OCI-LY3 (cell line): ENCODE results near the gene MDM4.

ENCODE experiments used
- H2AFZ ChIP-seq: fragments of 200-600, 300-600 bp; shearing (Covaris generic); 2 replicates; pipeline ENCODE4 v1.6.0; 2014; ENCODE audit warnings: antibody characterized with exemption, low read depth, low read length
- H3K27ac ChIP-seq: fragments of 200-600, 300-600 bp; sonication (generic); 2 replicates; pipeline ENCODE4 v1.5.1; 2014; ENCODE audit warnings: mild to moderate bottlenecking, low read length, moderate library complexity, mixed read lengths
- H3K27me3 ChIP-seq: fragments of 200-600, 300-600 bp; sonication (generic); 2 replicates; pipeline ENCODE4 v1.6.1; 2014; ENCODE audit warnings: low read depth, low read length, mixed read lengths
- H3K36me3 ChIP-seq: fragments of 200-600, 300-600 bp; sonication (generic); replicated peaks from 2 replicates; pipeline ENCODE3; 2014; ENCODE audit warnings: low read depth, low read length, mixed read lengths
- H3K4me1 ChIP-seq: fragments of 300-600, 200-600 bp; sonication (generic); 2 replicates; pipeline ENCODE4 v1.6.1; 2014; ENCODE audit warnings: low read length, mixed read lengths
- H3K4me2 ChIP-seq: fragments of 200-600, 300-600 bp; sonication (generic); 2 replicates; pipeline ENCODE4 v1.6.1; 2014; ENCODE audit warnings: low read length, mixed read lengths
- H3K4me3 ChIP-seq: fragments of 300-600, 200-600 bp; sonication (generic); 2 replicates; pipeline ENCODE4 v1.5.1; 2014; ENCODE audit warnings: antibody characterized with exemption, mild to moderate bottlenecking, low read length, moderate library complexity
- H3K79me2 ChIP-seq: fragments of 300-600, 200-600 bp; shearing (Covaris generic); 2 replicates; pipeline ENCODE4 v1.6.1; 2014; ENCODE audit warnings: mild to moderate bottlenecking, low read length, mixed read lengths
- H3K9ac ChIP-seq: fragments of 300-600, 200-600 bp; shearing (Covaris generic); 2 replicates; pipeline ENCODE4 v1.6.0; 2014; ENCODE audit warnings: mild to moderate bottlenecking, low read length, moderate library complexity
- H3K9me3 ChIP-seq: fragments of 200-600, 300-600 bp; shearing (Covaris generic); 2 replicates; pipeline ENCODE4 v1.6.1; 2014; ENCODE audit warnings: low read length, mixed read lengths; ENCODE audit not compliant: insufficient read depth
- H4K20me1 ChIP-seq: fragments of 200-600, 300-600 bp; sonication (generic); 2 replicates; pipeline ENCODE4 v1.6.1; 2016; ENCODE audit warnings: low read length, mixed read lengths; ENCODE audit not compliant: insufficient read depth
- CTCF ChIP-seq: fragments of 200-600, 300-600 bp; sonication (generic); IDR thresholded peaks from 2 replicates; pipeline ENCODE4 v1.5.1; 2014; ENCODE audit warnings: antibody characterized with exemption, low read length, low read depth
- EZH2phosphoT487 ChIP-seq: fragments of 200-600 bp; shearing (Covaris generic); IDR thresholded peaks from 2 replicates; pipeline ENCODE4 v1.6.1; 2018; ENCODE audit warnings: antibody characterized with exemption, mixed run types, low read depth

Gene MDM4

GRCh38 chr1:204581759-204582158 lies 65.6 kb downstream of the MDM4 start:
- Histone ChIP-seq H4K20me1 (no peaks in the 10 kb centered on the region), H3K36me3 (no peaks in the 10 kb centered on the region)
- TF ChIP-seq EZH2phosphoT487 (no peak), CTCF (no peak)

GRCh38 chr1:204583909-204584632 lies 67.9 kb downstream of the MDM4 start:
- Histone ChIP-seq H3K27me3 (no peaks in the 10 kb centered on the region), H3K27ac (no peak overlapping the region), H3K4me2 (no peak overlapping the region), H3K9me3 (no peaks in the 10 kb centered on the region), H3K9ac (no peak overlapping the region), H3K36me3 (no peaks in the 10 kb centered on the region), H2AFZ (no peak overlapping the region), H4K20me1 (no peaks in the 10 kb centered on the region), H3K4me1 (peaks cover 16% of the 10 kb centered on the region), H3K79me2 (no peaks in the 10 kb centered on the region), H3K4me3 (no peak overlapping the region)
- TF ChIP-seq EZH2phosphoT487 = no peak
- TF ChIP-seq CTCF = no peak

More at GRCh38 chr1:204581759-204582158, 65.6 kb downstream of the MDM4 start:
- Histone ChIP-seq H3K4me2 (no peak overlapping the region), H3K27me3 (no peaks in the 10 kb centered on the region), H3K27ac (no peak overlapping the region), H3K79me2 (no peaks in the 10 kb centered on the region), H3K9me3 (no peaks in the 10 kb centered on the region), H2AFZ (no peak overlapping the region), H3K9ac (no peak overlapping the region), H3K4me1 (peaks cover 26% of the 10 kb centered on the region), H3K4me3 (no peak overlapping the region)

- Histone ChIP-seq H3K4me1 (peaks cover 9% of the 10 kb centered on the region), H3K4me3 (no peak overlapping the region), H4K20me1 (no peaks in the 10 kb centered on the region), H3K27me3 (no peaks in the 10 kb centered on the region), H3K36me3 (no peaks in the 10 kb centered on the region), H3K27ac (no peak overlapping the region), H3K9ac (no peak overlapping the region), H2AFZ (no peak overlapping the region), H3K9me3 (no peaks in the 10 kb centered on the region), H3K4me2 (peak overlapping the region; percentile 50), H3K79me2 (no peaks in the 10 kb centered on the region)
- no peak for TF ChIP-seq EZH2phosphoT487
- TF ChIP-seq CTCF = no peak
Measured at GRCh38 chr1:204584699-204585372, 68.6 kb downstream of the MDM4 start.

DNA sequence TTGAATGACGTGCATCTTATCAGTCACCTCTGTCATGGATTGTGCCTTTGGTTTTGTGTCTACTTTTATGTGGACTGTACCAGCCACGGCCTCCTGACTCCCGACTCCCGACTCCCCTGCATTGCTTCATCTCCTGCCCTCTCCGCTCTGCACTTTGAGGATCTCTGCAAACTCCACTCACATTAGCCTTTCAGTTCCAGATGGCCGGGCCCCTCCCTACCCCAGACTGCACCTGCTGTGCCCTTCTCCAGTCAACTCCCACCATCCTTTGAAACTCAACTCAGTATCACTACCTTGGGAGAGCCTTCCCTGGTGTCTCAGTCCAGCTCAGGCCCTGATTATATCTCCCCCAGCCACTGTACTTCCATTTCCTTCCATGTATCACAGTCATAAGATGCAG lies 71.4 kb downstream of the MDM4 start:
- H4K20me1 ChIP-seq = no peaks in the 10 kb centered on the region
- H3K27me3 ChIP-seq = no peaks in the 10 kb centered on the region
- TF ChIP-seq EZH2phosphoT487 (no peak), CTCF (no peak)
- H3K79me2 ChIP-seq = no peaks in the 10 kb centered on the region
- no peaks in the 10 kb centered on the region for H3K9me3 ChIP-seq
- no peak overlapping the region for H3K4me3 ChIP-seq
- H3K36me3 ChIP-seq = no peaks in the 10 kb centered on the region
- peaks cover 9% of the 10 kb centered on the region for H3K4me1 ChIP-seq
- no peak overlapping the region for H2AFZ ChIP-seq
- H3K27ac ChIP-seq = no peak overlapping the region
- no peak overlapping the region for H3K4me2 ChIP-seq
- no peak overlapping the region for H3K9ac ChIP-seq
